Measurements from ENCODE around the gene CBFA2T3. TPM values are rescaled to one million over a fixed set of nuclear protein-coding genes. Genes with fewer than 3 reads are reported as not detected.
A peak's percentile ranks its signal among the peaks of the same experiment; 100 is the strongest.
"Not testable (repeated sequence)": the region's sequence is repeated elsewhere in the genome, so short reads cannot be mapped to it uniquely, and the experiment has no call there.

CBFA2T3 gene
- total RNA-seq, 1 donor from 2014 or later: 11.5 TPM

GRCh38 chr16:88905563-88905962, 71.4 kb downstream of the CBFA2T3 start:
- ATAC-seq: no peak
- intact Hi-C loops (cut with micrococcal nuclease): no loop called here
- DNase-seq: no peak

DNA sequence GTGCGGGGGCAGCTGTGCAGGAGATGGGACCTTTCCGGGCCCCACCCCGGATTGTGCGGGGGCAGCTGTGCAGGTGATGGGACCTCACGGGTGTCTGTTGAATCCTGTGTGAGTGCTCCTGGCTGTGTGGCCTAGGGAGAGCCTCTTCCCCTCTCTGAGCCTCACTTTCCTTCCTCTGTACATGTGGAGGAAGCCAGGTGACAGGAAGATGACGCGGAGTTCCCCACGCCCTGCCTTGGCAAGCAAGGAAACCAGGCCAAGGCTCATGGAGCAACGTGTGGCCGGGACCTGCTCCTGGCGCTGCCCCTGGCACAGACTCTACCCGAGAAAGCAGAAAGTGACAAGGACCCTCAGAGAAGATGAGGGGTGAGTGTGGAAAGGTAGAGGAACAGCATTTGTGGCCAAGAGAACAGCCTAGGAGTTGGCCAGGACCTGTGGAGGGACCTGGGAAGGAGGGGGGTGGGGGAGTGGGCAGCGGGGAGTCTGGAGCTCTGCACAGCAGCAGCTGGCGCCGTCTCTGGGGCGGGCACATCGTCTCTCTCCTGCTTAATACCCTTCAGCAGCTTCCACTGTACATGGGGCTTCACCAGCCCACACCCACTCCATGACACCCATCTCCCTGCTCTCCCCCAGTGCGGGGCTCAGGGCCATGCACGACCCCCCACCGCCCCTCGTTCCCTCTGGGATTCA, 72.2 kb downstream of the CBFA2T3 start:
- intact Hi-C loops (cut with micrococcal nuclease): no loop called here
- ATAC-seq (peak; percentile 6), DNase-seq (no peak)

- DNase-seq: no peak
- ATAC-seq: no peak
- intact Hi-C loops (cut with micrococcal nuclease): no loop called here
Measured at GRCh38 chr16:88903267-88903666, 73.7 kb downstream of the CBFA2T3 start.

DNA sequence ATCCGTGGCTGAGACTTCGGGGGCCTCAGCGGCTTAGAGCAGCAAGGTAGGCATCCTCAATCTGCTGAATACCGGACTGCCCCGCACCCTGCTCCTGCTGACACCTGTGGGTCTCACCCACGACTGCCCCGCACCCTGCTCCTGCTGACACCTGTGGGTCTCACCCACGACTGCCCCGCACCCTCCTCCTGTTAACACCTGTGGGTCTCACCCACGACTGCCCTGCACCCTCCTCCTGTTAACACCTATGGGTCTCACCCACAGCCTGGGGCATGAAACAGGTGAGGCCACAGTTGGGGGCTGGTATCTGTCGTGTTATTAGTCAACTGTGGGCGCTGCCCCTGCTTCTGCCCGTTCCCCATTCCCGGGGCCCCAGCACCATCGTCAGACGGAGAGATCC, 74.3 kb downstream of the CBFA2T3 start:
- intact Hi-C loops (cut with micrococcal nuclease): no loop called here
- ATAC-seq: no peak
- DNase-seq: no peak

DNA sequence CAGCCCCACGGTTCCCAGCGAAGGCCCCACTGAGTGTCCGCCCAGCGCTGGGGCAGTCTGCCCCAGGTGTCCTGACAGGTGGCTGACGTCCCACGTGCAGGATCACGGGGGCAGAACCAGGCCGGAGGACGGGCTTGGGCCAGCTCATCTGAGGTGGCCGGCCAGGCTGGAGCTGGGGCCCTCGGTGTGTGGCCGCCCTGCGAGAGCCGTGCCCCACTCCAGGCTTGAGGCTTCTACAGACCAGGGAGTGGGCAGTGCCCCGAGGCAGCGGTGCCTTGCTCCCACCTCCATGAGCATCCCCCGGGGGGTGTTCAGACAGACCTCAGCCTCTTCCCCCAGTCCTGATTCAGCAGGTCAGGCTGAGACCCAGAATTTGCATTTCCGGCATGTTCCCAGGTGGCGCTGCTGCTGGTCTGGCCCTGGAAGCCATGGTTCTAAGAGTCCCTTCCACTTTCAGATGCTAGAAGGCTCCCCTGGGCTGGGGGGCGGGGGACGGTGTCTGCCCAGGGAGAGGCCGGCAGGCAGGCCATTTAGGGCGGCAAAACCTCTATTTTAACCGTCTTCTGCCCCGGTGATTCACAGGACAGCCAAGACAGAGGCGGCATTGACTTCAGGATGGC, 75.2 kb downstream of the CBFA2T3 start:
- DNase-seq (no peak), ATAC-seq (no peak)
- intact Hi-C loops (cut with micrococcal nuclease): no loop called here

- intact Hi-C loops (cut with micrococcal nuclease): no loop called here
- ATAC-seq: no peak
- DNase-seq: no peak
Measured at GRCh38 chr16:88900662-88901052, 76.3 kb downstream of the CBFA2T3 start.

GRCh38 chr16:88899901-88900661, 76.9 kb downstream of the CBFA2T3 start:
- no peak for ATAC-seq
- intact Hi-C loops (cut with micrococcal nuclease): no loop called here
- no peak for DNase-seq

DNA sequence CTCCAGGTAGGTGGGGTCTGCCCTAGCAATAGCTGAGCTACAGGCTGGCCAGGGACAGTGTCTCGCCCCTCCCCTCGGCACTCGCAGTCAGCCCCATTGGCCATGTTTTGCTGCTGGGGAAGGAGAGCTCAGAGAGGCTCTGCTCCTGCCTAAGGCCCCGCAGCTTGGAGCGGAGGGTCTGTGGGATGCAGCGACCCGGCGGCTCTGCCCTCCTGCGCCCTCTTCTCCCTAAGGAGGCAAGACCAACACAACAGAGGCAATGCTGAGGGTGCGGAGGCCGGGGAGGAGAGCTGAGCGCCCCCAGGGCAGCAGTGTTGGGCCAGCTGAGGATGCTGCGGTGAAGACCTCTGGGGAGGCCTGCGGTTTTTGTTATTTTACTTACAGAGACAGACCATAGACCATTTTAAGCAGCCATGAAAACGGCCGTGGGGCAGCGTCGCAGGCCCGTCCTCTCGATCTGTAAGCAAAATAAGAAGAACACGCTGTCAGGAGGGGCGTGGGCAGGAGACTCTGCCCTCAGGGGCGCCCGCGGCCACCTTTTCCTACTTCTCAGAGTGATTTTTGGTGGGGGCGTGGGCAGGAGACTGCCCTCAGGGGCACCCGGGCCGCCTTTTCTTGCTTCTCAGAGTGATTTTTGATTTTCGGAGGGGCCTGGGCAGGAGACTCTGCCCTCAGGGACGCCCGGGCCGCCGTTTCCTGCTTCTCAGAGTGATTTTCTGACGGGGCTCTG, 79.1 kb downstream of the CBFA2T3 start:
- DNase-seq (no peak), ATAC-seq (no peak)
- intact Hi-C loops (cut with micrococcal nuclease): no loop called here

DNA sequence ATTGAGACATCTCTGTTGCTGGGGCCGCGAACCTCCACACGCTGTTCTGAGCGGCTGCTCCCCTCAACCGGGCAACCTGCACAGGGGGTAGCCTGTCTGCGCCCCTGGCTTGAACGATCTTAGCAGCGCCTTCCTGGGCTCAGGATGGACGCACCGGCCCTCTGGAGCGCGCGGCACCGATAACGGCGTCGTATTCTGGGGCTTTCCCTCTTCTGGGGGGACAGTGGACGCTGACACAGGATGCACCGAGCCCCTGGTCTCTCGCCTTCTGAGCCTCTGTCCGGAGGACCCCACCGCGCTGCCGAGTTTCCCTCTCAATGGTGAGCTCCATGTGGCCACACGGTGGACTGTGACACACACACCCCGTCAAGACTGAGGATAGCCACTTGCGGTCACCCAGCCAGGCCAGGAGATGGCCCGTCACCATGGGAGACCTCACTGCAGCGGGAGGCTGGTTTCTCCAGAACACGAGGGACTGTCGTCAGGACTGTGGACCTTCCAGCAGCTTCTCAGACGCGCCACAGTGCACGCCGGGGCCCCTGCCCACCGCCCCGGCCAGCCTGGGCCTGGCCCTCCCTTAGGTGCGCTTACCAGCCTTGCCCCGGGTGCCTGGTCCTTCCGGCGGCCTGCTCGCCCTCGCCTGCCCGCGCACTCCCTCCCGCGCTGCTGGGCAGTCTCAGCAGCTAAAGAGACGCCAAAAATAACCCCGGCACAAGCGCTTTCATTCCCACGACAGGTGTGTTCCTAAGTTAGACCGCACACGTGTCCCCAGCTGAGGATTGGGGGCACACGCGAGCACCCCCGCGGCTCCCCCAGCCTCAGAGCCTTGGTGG, 80.6 kb downstream of the CBFA2T3 start:
- DNase-seq: peak; percentile 30
- peak; percentile 25 for ATAC-seq
- intact Hi-C loops (cut with micrococcal nuclease): no loop called here

DNA sequence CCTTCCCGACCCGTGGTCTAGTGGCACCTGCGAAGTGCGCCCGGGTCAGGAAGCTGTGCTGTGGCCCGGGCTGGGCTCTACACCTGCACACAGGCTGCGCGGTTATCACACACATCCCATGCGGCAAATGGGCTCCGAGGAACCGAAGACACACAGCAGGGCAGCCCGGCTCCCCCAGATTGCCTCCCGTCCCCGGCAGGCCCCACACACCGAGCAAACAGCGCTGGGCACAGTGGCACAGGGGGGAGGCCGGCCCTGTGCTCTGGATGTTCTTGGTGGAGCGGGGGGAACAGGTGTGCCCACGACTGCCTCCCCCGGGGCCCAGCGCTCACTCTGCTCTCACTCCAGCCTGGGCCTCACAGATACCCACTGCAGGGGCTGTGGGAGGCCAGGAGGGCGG, 81.7 kb downstream of the CBFA2T3 start:
- no peak for ATAC-seq
- no peak for DNase-seq
- intact Hi-C loops (cut with micrococcal nuclease): no loop called here

GRCh38 chr16:88894681-88895300, 82.2 kb downstream of the CBFA2T3 start:
- ATAC-seq (no peak), DNase-seq (no peak)
- intact Hi-C loops (cut with micrococcal nuclease): no loop called here

GRCh38 chr16:88894266-88894665, 82.7 kb downstream of the CBFA2T3 start:
- DNase-seq; intact Hi-C loops (cut with micrococcal nuclease); ATAC-seq: not testable (repeated sequence)

DNA sequence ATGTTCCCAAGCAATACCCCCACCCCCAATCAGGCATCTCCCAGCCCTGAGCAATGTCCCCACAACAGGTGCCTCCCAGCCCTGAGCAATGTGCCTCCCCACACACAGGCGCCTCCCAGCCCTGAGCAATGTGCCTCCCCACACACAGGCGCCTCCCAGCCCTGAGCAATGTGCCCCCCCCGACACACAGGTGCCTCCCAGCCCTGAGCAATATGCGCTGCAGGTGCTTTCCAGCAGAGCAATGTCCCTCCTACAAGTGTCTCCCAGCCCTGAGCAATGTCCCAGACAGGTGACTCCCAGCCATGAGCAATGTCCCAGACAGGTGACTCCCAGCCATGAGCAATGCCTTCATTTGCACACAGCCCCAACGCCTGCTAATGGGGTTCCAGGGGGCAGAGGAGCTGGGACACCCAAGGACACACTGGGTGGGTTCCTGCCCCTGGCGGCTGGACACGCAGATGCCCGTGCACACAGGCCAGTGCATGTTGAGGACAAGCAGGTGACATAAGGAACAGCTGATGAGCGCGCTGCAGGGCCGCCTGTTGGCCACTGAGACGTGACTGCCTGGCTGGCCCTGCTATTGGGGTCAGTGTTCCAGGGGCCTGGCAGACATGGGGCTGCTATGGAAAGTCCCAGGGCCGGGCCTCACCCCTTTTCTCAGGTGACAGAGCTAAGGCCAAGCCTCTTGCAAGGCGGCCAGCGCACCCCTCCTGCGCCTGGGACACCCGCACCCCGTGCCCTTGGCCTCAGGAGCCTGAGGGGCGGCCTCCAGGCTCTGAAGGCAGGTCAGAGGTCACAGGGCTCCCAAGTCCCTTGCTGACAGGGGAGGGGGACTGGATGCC, 83.7 kb downstream of the CBFA2T3 start:
- intact Hi-C loops (cut with micrococcal nuclease): no loop called here
- no peak for ATAC-seq
- DNase-seq: no peak

GRCh38 chr16:88892065-88892464, 84.9 kb downstream of the CBFA2T3 start:
- ATAC-seq: no peak

DNA sequence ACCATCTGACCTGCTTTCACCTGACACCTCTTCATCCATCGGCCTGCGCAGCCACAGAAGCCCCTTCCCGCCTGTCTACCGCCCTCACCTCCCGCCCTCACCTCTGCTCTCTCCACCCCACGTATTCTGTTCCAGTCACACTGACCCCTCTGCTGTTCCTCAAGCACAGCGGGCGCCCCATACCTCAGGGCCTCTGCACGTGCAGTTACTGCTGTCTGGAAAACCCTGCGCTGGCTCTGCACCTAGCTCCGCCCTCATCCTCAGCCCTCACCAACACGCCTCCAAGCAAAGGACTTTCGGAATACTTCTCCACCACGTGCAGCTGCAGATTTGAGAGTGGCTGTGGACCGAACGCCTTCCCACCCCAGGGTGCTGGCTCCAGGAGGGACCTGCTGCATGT, 85.9 kb downstream of the CBFA2T3 start:
- intact Hi-C loops (cut with micrococcal nuclease): no loop called here

More at GRCh38 chr16:88892065-88892464, 84.9 kb downstream of the CBFA2T3 start:
- DNase-seq: peak; percentile 39
- intact Hi-C loops (cut with micrococcal nuclease): no loop called here

GRCh38 chr16:88889702-88890352, 87.2 kb downstream of the CBFA2T3 start:
- intact Hi-C loops (cut with micrococcal nuclease); DNase-seq; ATAC-seq: not testable (repeated sequence)

More for the DNA sequence above, 85.9 kb downstream of the CBFA2T3 start:
- ATAC-seq (no peak), DNase-seq (no peak)
